Panc1 (cell line): ENCODE data around the gene SAMD1. TPM values are rescaled to one million over a fixed set of nuclear protein-coding genes. Genes with fewer than 3 reads are reported as not detected.

Experiments used
- ATAC-seq: fragments of 200-7000 bp; cut with Tn5 transposase; 2 replicates; pipeline ENCODE4 v1.9.1; 2020; ENCODE audit warnings: mild to moderate bottlenecking, moderate library complexity
- BruUV-seq: library from RNA; stranded (reverse); fragments of 400-500 nt; replicated peaks from 2 replicates; lab custom pipeline; 2021; lab: Mats Ljungman, UMichigan
- CTCF ChIA-PET: fragments of 300-600 bp; sonication (Branson Sonifier 250); formaldehyde crosslinking; loops from one replicate; lab custom pipeline; 2022; ENCODE audit warnings: antibody characterized with exemption; lab: Charles Lee
- POLR2A ChIA-PET: fragments of 300-600 bp; sonication (Branson Sonifier 250); formaldehyde crosslinking; loops from one replicate; lab custom pipeline; 2022; ENCODE audit warnings: antibody characterized with exemption; lab: Charles Lee
- DNase-seq: peaks from one replicate; pipeline ENCODE4 v3.0.0-alpha.2; 2010; ENCODE audit warnings: low read depth, low spot score
- H3K27ac ChIP-seq: 2 replicates; pipeline ENCODE4 v1.5.1; 2011; ENCODE audit warnings: mild to moderate bottlenecking, low read length, inconsistent platforms
- H3K27me3 ChIP-seq: fragments of 200-500 bp; sonication (Bioruptor generic); 2 replicates; pipeline ENCODE4 v1.6.0; 2014; ENCODE audit warnings: low read length, inconsistent platforms; ENCODE audit not compliant: control insufficient read depth, insufficient read depth
- H3K36me3 ChIP-seq: fragments of 200-500 bp; sonication (Bioruptor generic); 2 replicates; pipeline ENCODE4 v1.5.1; 2014; ENCODE audit warnings: inconsistent platforms, mild to moderate bottlenecking, low read length, moderate library complexity; ENCODE audit not compliant: control insufficient read depth, insufficient read depth
- H3K4me1 ChIP-seq: 2 replicates; pipeline ENCODE4 v1.5.1; 2011; ENCODE audit warnings: inconsistent platforms, mild to moderate bottlenecking, low read length, moderate library complexity; ENCODE audit not compliant: control insufficient read depth, insufficient read depth
- H3K4me3 ChIP-seq, 2 experiments: 2 replicates each; pipeline ENCODE4 v1.5.1; 2011 to 2012; ENCODE audit warnings: low read depth in 2 of 2, low read length in 2 of 2, mild to moderate bottlenecking in 2 of 2, inconsistent platforms in 1 of 2, moderate library complexity in 1 of 2
- H3K9me3 ChIP-seq: fragments of 200-500 bp; sonication (Bioruptor generic); 2 replicates; pipeline ENCODE4 v1.5.1; 2014; ENCODE audit warnings: low read depth, mild to moderate bottlenecking, inconsistent platforms, low read length, moderate library complexity; ENCODE audit not compliant: control insufficient read depth, insufficient read depth
- CTCF ChIP-seq: fragments of 450-650 bp; IDR thresholded peaks from 2 replicates; pipeline ENCODE4 v1.5.1; 2017; ENCODE audit warnings: mild to moderate bottlenecking
- POLR2AphosphoS5 ChIP-seq: IDR thresholded peaks from 2 replicates; pipeline ENCODE4 v1.6.1; 2012; ENCODE audit warnings: mild to moderate bottlenecking, low read depth, low read length, moderate library complexity
- REST ChIP-seq, 2 experiments: IDR thresholded peaks; 2 replicates each; pipeline ENCODE4 v1.6.1; 2011 to 2012; ENCODE audit warnings: low read depth in 2 of 2, control low read depth in 1 of 2, low read length in 1 of 2, mild to moderate bottlenecking in 1 of 2, moderate library complexity in 1 of 2; ENCODE audit not compliant: insufficient read depth in 1 of 2
- SIN3A ChIP-seq: IDR thresholded peaks from 2 replicates; pipeline ENCODE4 v1.6.1; 2012; ENCODE audit warnings: low read depth, mild to moderate bottlenecking, low read length, moderate library complexity, borderline replicate concordance; ENCODE audit not compliant: insufficient read depth
- TCF7L2 ChIP-seq: IDR thresholded peaks from 2 replicates; pipeline ENCODE4 v1.6.1; 2011; ENCODE audit warnings: mild to moderate bottlenecking, low read depth, low read length, inconsistent platforms
- in situ Hi-C: cut with HindIII; loops from 2 replicates; pipeline ENCODE4 v1.10.0; 2016; ENCODE audit warnings: low sequenced_read_pairs, low pct_unique_long_range_greater_than_20kb
- intact Hi-C: fragments of 100-400 bp; cut with micrococcal nuclease; formaldehyde crosslinking; loops from one replicate; pipeline ENCODE4 v1.10.0; 2022; ENCODE audit not compliant: unreplicated experiment
- total RNA-seq: library from RNA; stranded (reverse); gene quantifications from one replicate; pipeline ENCODE4 v1.2.1, GENCODE V29; 2021; ENCODE audit not compliant: unreplicated experiment

SAMD1 gene
- total RNA-seq, 1 experiment from 2014 or later, result 82.0 TPM

- no peak overlapping the region for H3K27ac ChIP-seq
- in situ Hi-C loops (no loop called here), intact Hi-C loops (no loop called here)
- no peak for DNase-seq
- no peak for ATAC-seq
- no peak for TF ChIP-seq TCF7L2
- TF ChIP-seq POLR2AphosphoS5, result no peak
- no peak for TF ChIP-seq REST (IDR thresholded peaks at IDR 0.05; ENCODE audit: insufficient read depth in 1 of 2, low read depth in 2 of 2, low read length in 1 of 2)
- H3K4me3 ChIP-seq, result no peak overlapping the region
- H3K9me3 ChIP-seq, result peaks cover 3% of the 10 kb centered on the region; the same call in 1 of the 2 replicates
- H3K27me3 ChIP-seq, result no peaks in the 10 kb centered on the region
- H3K4me1 ChIP-seq, result peaks cover 4% of the 10 kb centered on the region
- TSS peak; percentile 61 for BruUV-seq
- no peaks in the 10 kb centered on the region for H3K36me3 ChIP-seq
- CTCF ChIA-PET, result no interaction called here
- POLR2A ChIA-PET, result no interaction called here
Observed at GRCh38 chr19:14094854-14095253, 4.3 kb upstream of the SAMD1 start.

- no TSS peak for BruUV-seq
- Histone ChIP-seq H3K4me1 (peaks cover 4% of the 10 kb centered on the region), H3K36me3 (no peaks in the 10 kb centered on the region; the same call in 1 of the 2 replicates), H3K4me3 (no peak overlapping the region), H3K27ac (no peak overlapping the region), H3K9me3 (peaks cover 3% of the 10 kb centered on the region; the same call in 1 of the 2 replicates), H3K27me3 (no peaks in the 10 kb centered on the region)
- no peak for ATAC-seq
- ChIA-PET CTCF (no interaction called here), POLR2A (interaction anchor here (0.6 kb wide), 1 partner anchor 12 kb away, joined by 10 read pairs; no protein-coding TSS in a partner anchor)
- intact Hi-C loops (no loop called here), in situ Hi-C loops (no loop called here)
- TF ChIP-seq POLR2AphosphoS5 (peak; percentile 33; the same call in 1 of the 2 replicates), CTCF (no peak)
- no peak for DNase-seq
Observed at GRCh38 chr19:14093117-14093823, 2.7 kb upstream of the SAMD1 start.

GRCh38 chr19:14091813-14092462 is 1.4 kb upstream of the SAMD1 start:
- H3K9me3 ChIP-seq, result peaks cover 3% of the 10 kb centered on the region; the same call in 1 of the 2 replicates
- TSS peak; percentile 83 for BruUV-seq
- peak overlapping the region; percentile 89 for H3K27ac ChIP-seq
- intact Hi-C loops, result no loop called here
- ATAC-seq, result no peak; the same call in 1 of the 2 replicates
- H3K4me3 ChIP-seq, result peak overlapping the region; percentile 64 to 66
- TF ChIP-seq SIN3A, result no peak
- no peak for TF ChIP-seq TCF7L2
- no peak for TF ChIP-seq REST (IDR thresholded peaks at IDR 0.05; ENCODE audit: insufficient read depth in 1 of 2, low read depth in 2 of 2, low read length in 1 of 2)
- no peak for TF ChIP-seq POLR2AphosphoS5
- TF ChIP-seq CTCF, result no peak
- in situ Hi-C loops, result no loop called here
- H3K27me3 ChIP-seq, result no peaks in the 10 kb centered on the region
- DNase-seq, result no peak
- H3K4me1 ChIP-seq, result peaks cover 4% of the 10 kb centered on the region
- CTCF ChIA-PET, result no interaction called here
- H3K36me3 ChIP-seq, result no peaks in the 10 kb centered on the region; the same call in 1 of the 2 replicates
- POLR2A ChIA-PET, result no interaction called here
